HG02870 (cell line): ENCODE measurements around the gene ZNF22.
A peak's percentile ranks its signal among the peaks of the same experiment; 100 is the strongest.

Experiments used
- ATAC-seq: cut with Tn5 transposase; IDR thresholded peaks from one replicate; pipeline ENCODE4 v1.9.1; 2021; ENCODE audit warnings: mild to moderate bottlenecking, moderate library complexity; ENCODE audit not compliant: unreplicated experiment

Gene ZNF22

DNA sequence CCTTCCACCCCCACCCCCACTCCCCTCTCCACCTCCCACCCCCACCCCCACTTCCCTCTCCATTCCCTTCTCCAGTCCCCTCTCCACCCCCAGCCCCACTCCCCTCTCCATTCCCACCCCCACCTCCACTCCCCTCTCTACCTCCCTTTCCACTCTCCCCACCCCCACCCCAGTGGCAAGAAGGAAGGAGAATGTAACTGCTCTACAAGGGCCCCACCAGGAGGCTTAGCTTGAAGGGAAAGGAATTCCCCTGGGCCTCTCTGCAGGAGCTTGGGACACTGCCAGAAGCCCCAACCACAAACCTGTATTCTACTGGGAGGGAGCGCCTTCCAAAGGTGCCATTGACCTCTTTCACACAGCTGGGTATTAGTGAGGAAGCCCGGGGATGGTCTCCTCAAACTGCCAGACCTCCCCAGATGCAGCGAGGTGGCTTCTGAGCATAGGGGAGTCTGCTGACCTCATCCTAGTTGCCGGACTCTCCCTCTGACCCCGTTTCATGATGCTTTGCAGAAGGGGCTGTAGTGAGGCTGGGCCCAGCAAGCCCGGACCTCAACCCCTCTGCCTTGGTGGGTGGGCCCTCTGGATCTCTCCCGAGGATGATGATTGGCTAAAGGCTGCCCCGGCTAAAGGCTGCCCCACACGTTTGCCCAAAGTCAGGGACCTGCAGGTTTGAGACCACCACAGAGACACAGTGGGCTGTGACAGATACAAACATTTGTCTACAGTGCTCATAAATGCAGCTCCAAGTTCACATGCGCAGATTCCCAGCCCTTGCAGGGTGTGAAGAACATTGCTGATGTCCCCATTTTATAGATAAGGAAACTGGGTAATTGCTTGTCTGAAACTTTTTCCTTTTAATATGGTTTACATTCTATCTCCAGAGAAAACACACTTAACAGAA, 25.0 kb upstream of the ZNF22 start:
- ATAC-seq = no peak

DNA sequence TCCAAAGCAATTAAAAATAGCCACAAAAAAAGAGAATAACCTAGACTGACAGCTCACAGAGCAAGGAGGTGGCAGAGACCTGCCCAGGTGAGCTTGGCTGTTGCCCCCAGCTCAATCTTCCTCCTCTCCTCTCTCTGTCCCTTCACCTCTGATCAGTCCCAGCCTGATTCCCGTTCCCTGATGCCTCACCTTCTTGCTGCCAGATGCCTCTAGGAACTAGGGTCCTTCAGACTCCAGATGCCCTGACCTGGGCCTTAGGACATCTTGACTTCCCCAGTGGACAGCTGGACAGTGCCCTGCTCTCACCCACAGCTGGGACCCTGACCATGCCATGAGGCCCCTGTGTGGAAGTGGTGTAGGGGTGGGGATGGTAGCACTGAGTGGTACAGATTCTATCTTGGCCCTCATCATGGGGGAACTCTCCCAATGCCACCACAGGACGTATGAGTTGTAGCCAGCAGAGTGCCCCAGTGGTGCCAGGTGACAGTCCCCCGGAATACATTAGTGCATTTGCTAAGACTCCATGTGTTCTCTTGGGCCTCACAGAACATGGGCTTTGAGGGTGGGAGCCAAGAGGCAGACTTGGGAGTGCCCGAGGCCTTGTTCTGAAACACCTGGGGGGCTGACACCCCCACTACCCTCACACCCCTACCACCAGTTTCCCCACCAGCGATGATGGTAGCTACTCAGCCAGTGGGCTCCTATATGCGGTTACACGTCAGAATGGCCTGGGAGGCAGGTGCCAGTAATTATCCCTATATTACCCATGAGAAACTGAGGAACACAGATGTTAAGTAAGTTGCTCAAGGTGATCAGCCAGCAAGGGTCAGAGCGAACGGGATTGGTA, 24.1 kb upstream of the ZNF22 start:
- no peak for ATAC-seq

DNA sequence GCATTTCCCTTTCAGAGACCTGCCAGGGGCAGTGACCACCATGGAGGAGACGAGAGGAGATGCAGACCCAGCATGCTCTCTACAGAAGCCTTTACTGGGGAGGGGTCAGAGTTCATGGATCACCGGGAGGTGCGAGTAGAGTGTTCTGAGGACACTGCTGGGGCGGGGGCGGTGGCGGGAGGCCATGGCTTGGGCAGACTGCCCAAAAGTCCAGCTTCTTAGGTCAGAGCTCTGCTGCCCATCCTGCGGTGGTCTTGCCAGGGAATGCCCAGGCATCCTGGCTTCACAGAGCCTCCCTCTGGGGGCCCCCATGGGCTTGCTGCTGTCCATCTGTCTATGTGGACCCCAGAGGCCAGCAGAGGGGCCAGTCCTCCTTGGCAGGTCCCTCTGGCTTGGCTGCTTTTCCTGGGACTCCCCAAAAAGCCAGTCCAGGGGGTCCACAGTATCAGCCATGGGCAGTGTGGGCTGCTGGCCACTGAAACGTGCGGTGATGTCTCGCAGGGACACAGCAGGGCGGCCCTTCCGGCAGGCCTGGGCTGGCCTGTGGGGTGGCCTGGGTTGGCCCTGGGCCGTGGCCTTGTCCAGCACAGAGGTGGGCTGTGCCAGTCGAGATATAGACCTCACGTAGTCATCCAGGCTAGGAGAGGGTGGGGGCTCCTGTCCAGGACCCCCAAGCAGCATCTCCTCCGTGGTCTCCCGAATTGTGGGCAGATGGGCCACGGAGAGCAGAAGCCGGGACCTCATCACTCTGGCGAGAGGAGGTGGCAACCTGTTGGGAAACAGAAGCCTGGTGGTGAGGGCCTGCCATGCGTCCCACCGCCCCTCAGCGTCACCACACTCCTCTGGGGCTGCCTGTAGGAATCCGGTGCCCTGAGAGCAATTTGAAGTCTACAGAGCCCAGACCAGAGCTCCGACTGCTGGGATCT, 23.2 kb upstream of the ZNF22 start:
- ATAC-seq = no peak

DNA sequence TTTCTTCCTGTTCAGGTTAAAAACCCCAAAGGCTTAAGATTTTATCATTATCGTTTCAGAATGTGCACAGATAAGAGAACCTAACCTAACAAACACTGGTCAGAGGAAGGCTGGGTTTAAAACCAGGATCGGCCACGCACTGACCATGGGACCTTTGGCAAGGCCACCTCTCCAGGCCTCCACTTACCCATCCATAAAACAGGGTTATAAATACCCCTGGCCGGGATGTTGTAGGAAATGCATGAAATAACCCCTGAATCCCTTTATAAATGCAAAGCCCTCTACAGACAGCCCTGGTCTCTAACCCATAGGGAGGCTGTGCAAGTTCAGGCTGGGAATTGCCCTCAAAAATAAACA, 22.5 kb upstream of the ZNF22 start:
- ATAC-seq = no peak

DNA sequence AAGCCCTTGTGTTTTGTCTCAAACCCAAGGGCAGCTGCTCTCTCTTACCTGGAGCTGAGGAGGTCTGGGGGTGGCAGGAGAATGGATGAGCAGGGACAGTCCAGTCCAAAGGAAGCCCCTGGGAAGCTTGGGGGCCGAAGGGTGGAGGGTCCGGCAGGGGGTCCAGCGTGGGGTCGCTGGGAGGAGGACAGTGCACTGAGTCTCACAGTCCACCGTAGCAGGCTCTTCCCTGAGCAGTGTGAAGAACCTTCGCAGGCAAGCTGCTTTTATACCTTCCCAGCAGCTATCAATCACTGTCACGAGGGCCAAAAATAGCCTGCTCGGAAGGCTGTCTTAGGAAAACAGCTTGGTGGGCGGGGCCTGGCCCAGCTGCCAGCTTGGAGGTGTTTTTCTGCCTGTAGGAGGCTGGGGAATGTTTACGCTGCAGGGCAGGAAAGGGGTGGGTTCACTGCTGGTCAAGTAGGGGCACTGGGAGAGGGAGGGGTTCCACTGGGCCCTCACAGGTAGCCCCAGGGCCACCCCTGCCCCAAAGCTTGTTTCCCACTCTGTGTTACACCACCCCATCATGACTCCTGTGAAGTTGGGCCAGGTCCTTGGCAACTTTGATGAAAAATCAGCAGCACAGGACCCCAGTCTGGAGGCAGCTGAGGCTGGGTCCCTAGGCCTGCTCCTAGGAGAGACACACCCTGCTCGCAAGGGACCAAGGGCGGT, 22.0 kb upstream of the ZNF22 start, which contains the start of gene DEPP1:
Gene DEPP1 (minus strand): TSS at position 240 of the 711 bp plus-strand sequence. CDS start 779 bp downstream, outside the sequence.
- ATAC-seq = no peak

DNA sequence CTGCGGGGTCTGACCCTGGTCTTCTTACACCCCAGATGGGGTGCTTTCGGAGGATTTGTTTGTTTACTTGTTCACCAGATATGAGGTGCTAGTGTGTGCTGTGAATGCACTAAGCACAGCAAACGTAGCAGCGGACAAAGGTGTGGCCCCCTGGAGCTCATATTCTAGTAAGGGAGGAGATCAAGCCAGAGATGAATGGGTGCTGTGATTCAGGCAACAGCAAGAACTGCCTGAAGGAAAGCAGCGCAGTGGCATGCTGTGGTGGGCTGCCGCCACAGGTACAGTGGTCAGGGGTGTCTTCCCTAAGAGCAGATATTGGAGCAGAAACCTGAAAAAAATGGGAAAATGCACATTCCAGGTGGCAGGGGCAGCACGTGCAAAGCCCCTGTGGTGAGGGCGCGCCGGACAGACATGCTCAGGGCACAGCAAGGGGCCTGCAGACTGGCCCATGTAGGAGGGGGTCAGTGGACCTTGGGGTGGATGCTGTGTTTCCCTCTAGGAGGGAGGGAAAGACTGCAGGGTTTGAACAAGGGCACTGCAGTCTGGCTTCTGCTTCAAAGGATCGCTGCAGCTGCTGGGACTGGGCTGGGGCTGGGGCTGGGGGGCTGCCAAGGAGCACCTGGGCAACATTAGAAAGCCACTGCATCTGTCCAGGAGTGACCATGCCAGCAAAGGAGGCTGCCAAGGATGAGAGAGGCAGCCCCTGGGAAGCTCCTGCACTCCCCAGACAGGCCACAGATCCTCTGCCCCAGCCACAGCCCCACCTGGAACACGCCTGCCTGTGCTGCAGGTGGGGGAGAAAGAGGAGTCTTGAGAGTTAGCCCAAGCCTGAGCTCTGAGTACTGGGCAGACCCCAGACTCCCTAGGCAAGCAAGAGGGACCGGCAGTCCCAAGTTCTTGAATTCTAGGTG, 21.2 kb upstream of the ZNF22 start:
- ATAC-seq = no peak

DNA sequence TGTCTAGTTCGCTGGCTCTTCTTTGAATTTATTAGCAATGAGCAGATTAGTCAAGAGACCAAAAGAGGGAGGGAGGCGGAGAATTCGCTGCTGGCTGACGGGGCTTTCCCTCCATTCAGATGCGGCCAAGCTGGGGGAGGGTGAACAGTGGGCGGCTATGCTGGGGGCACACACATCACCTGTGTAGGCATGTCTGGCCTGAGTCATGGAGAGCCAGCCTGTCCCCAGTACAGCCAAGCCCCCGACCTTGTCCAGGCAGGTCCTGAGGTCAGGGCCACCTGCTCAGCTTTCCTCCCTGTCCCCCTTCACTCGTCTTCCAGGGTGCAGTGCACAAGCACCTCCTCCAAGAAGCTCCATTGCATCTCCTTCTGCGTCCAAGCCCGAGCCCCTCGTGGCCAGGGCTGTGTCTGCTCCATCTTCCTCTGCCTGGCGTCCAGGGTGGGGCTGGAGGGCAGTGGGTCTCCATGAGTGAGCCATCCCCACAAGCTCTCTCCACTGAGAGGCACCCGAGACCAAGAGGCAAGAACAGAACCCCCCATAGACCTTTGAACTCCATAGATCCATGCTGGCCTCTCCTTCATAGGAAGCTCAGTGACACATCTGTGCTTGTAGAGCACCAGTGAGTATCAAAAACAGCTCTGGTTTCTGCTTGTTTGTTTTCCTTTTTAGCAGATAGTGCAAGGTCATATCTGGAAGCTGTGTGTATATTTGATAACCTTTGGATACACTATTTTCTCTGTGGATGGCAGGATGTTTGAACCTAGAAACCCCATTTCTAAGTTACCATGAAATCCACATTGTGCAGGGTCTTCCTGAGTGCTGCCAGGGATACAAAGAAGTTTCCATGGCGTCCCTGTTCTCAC, 20.2 kb upstream of the ZNF22 start:
- peak; percentile 39 for ATAC-seq

DNA sequence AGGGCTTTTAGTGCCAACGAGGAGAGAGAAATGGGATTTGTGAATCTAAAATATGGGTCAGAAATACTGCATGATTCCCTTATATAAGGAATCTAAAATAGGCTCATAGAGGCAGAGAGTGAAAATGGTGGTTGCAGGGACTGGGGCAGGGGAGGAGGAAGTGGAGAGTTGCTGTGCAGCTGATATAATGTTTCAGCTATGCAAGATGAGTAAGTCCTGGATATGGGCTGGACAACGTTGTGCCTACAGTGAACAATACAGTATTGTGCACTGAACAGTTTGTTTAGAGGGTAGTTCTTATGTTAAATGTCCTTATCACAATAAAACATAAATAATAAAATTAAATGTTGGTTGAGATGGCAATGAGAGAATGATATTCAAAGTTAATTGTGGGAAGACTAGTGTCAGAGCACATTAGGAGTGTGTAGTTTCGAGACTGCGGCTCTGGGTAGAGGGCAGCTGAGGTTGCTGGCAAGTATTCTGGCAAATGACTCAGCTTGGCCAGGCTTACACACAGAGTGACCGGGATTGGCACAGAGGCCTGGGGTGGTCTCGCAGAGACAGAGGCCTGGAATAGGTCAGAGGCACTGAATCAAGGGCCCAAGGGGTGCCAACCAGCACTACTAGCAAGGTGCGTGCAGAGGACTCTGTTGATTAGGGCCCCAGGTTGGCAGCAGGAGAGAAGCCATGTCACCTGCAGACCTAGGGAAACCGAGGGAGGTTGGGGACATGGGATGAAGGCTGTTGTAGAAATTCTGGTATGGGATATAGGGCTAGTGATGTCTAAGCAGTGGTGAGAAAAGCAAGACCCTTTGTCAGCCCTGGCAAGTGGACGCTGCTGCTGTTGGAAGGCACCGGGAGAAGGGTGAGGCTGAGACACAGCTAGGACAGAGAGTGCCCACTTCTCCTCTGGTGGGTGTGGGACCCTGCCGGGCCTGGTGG, 19.3 kb upstream of the ZNF22 start:
- ATAC-seq = peak; percentile 79

DNA sequence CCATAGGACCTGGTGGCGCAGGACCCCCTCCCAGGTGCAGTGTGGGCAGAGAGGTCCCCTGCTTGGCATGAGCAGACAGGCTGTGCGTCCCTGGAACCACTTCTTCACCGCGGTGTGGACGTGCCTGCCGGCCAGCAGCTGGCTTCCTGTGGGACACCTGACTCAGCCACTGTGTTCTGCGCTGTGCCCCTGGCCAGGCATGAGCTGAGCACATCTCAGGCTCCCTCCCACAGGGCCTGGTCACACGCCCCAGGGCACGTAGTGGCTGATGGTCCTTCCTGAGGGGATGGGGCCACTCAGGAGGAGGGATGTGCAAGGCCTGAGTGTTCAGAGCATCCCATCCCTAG, 18.6 kb upstream of the ZNF22 start:
- no peak for ATAC-seq

DNA sequence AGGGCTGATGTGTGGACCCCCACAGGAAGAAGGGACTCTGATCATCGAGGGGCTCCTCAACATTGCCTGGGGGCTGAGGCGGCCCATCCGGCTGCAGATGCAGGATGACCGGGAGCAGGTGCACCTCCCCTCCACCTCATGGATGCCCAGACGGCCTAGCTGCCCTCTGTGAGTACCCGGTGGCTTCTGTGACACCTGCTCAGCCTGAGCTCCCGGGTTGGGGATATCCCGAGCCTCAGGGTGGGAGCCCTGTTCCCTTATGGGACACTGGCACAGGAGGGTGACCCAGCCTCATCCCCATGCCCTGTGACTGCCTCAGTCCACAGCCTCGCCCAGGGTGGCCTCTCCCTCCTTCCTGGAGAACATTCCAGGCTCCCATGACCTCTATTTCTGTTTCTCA, 18.2 kb upstream of the ZNF22 start:
- no peak for ATAC-seq

DNA sequence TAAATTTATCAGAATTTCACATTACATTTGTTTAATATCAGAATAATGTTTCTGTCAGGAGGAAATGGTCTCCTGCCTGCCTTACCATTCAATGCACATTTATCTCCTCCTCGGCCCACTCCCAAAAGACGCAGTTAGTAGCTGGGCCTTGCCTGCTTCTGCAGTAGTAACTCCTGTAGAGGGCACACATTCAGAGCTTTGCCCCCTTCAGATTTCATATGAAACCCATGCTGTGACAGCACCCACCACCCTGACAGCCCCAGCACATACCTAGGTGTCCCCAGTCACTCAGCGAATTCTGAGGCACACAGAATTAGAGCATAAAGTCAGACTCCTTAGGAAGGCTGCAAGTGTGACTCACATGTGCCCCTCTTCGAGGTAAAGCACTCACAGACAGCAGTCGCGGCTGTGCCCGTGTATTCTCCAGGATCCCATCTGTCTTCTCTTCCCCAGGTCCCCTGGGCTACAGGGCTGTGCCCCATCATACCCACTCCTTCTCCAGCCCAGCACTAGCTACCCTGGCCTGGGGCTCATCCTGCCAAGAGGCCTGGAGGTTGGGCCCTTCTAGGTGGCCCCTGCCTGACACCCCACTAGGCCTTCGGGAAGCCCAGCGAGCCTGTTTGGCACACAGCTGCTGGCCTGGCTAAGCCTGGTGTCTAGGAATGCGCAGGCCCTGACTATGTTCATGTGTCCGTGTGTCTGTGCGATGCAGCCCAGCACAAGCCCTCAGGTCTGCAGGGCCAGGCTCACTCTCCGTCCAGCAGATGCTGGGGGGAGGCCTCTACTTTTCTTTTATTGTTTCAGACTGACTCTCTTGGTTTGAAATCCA, 17.4 kb upstream of the ZNF22 start:
- no peak for ATAC-seq

DNA sequence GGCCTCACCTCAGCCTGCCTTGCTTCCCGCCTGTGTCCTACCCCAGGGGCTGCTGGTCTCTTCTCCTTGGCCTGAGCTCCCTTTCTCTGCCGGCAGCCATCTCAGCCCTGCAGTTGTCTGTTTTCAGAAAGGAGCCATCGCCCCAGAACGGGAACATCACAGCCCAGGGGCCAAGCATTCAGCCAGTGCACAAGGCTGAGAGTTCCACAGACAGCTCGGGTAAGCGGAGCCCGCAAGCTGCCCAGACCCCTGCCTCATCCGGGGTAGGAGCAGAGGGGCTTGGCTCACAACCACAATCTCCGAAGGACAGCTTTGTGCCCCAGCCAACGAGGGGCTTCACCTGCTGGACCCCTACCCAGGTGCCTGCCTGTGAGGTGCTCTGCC, 16.8 kb upstream of the ZNF22 start:
- ATAC-seq = no peak

DNA sequence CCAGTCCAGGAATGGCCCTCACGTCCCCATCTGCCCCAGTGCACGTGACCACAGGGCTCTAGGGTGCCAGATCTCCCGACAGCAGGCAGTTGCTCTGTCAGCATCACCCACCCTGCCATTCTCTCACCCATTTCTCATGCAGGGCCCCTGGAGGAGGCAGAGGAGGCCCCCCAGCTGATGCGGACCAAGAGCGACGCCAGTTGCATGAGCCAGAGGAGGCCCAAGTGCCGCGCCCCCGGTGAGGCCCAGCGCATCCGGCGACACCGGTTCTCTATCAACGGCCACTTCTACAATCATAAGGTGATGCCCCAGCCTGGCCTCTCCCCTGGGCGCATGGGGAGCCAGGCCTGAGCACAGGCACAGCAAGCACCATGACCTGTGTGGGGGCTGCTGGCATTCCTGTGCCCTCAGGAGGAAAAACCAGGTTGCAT, 16.0 kb upstream of the ZNF22 start:
- no peak for ATAC-seq

DNA sequence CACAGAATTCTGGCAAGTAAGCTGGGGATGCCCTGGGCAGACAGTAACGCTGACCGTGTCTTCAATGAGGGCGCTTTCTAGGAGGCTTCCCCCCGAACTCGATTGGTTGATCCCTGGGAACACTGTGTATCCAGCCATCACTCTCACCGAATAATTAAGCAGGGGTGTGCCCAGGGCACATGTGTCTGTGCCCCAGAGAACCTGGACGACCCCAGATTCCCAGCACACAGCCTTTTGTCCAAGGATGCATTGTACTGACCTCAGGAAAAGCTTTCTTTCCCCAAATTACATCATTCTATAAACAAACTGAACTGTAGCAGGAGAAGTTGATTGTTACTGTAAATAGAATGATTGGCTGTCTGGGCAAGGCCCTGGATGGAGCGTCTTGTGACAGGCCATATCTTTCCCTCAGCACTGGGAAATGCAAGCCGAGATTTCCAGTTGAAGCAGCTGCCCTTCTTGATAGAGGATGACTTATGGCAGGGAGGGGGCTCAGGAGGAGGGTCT, 15.5 kb upstream of the ZNF22 start:
- ATAC-seq = no peak

DNA sequence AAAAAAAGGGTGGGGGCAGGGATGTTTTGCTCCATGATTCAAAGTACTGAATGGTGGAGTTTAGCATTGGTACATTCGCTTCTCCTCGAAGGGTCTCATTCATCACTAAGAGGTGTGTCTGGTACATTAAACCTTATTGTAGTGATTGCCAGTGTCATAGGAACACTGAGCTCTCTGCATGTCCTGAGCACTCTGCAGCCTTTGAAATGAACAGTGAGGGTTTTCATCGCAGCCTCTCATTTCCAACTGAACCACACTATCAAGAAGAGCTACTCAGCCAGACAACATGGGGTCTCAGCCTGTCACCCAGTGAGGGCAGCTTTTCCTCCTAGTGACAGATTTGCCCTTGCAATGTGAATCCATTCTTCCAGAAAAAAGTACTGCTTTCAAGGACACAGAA, 14.5 kb upstream of the ZNF22 start:
- no peak for ATAC-seq

DNA sequence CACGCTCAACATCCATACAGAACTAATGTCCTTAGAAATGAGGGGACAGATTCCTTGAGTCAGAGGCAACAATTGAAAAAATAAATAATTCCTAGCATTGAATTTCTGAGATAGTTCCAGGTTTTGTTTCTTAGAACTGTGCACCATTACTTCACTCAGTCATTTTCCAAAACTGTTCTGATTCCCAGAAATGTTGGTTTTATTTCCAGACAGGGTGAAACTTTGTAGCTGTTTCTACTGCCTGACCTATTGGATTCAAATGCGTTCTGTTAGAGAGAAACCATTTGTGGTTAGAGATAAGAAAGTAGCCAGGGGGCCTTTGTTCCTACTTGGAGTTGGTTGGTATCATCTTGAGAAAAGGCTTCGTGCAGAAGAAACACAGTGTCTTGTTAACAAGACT, 14.1 kb upstream of the ZNF22 start:
- no peak for ATAC-seq
